Adrenal gland (tissue), 5 donors: ENCODE results near the gene DMAC2.

Experiments
- CTCF ChIP-seq, 6 experiments: fragments of 450-650 bp in 4 of 6; fragments of 200-600 bp in 2 of 6; sonication (generic) in 1 of 6; IDR thresholded peaks; 1 replicate in 5 of 6; 2 replicates in 1 of 6; pipeline versions ENCODE4 v1.5.1 to v1.8.0; 2016 to 2021; ENCODE audit warnings: antibody characterized with exemption in 6 of 6, mild to moderate bottlenecking in 2 of 6, moderate library complexity in 1 of 6
- POLR2A ChIP-seq, 2 donors: fragments of 450-650 bp; IDR thresholded peaks; one replicate each; pipeline ENCODE4 v1.6.1; 2017; ENCODE audit warnings: antibody characterized with exemption in 2 of 2, mild to moderate bottlenecking in 2 of 2, moderate library complexity in 1 of 2
- donor health status: DM: no; HTN: no; CAD: no.

- peak in 1 of 6 experiments; percentile 18 for TF ChIP-seq CTCF (IDR thresholded peaks at IDR 0.05)
- TF ChIP-seq POLR2A (IDR thresholded peaks at IDR 0.05) = peak in 1 of 2 donors; percentile 43
These were observed 42.3 kb downstream of the DMAC2 start, which contains the start of the genes BCKDHA and EXOSC5 for GRCh38 chr19:41397086-41398049.
